Measurements from ENCODE around the gene NEGR1.

GRCh38 chr1:71944006-71944405, 338.3 kb downstream of the NEGR1 start:
- TF ChIP-seq POLR2A (IDR thresholded peaks at IDR 0.05) (no peak), POLR2AphosphoS5 (IDR thresholded peaks at IDR 0.05; ENCODE audit: insufficient read depth in 1 of 2, low read depth in 1 of 2) (no peak)
